Upper lobe of left lung (tissue), 6 donors: Measurements from ENCODE around the gene GUCY2F. TPM values are rescaled to one million over a fixed set of nuclear protein-coding genes. Genes with fewer than 3 reads are reported as not detected.

Source experiments
- ATAC-seq, 2 donors: fragments of 200-7000 bp; cut with Tn5 transposase; one replicate each; pipeline ENCODE4 v1.9.1; 2022; ENCODE audit warnings: mild to moderate bottlenecking in 2 of 2, moderate library complexity in 2 of 2; ENCODE audit not compliant: low FRiP score in 2 of 2
- DNase-seq, 2 donors: peaks; one replicate each; pipeline ENCODE4 v3.0.0-alpha.2; 2019 to 2020
- H3K27ac ChIP-seq, 4 donors: fragments of 200-600 bp; sonication (generic); one replicate each; pipeline ENCODE4 v1.5.1; 2016 to 2019
- H3K27me3 ChIP-seq, 4 donors: fragments of 200-600 bp; sonication (generic); one replicate each; pipeline ENCODE4 v1.5.1; 2017 to 2019
- H3K36me3 ChIP-seq, 4 donors: fragments of 200-600 bp; sonication (generic); one replicate each; pipeline ENCODE4 v1.5.1; 2016 to 2019
- H3K4me1 ChIP-seq, 4 donors: fragments of 200-600 bp; sonication (generic); one replicate each; pipeline ENCODE4 v1.5.1; 2018 to 2019
- H3K4me3 ChIP-seq, 4 donors: fragments of 200-600 bp; sonication (generic); one replicate each; pipeline ENCODE4 v1.5.1; 2017 to 2019; ENCODE audit warnings: mild to moderate bottlenecking in 2 of 4, moderate library complexity in 1 of 4
- H3K9me3 ChIP-seq, 4 donors: fragments of 200-600 bp; sonication (generic); one replicate each; pipeline ENCODE4 v1.5.1; 2018 to 2019
- EP300 ChIP-seq, 4 donors: sonication (generic); formaldehyde crosslinking; IDR thresholded peaks; one replicate each; pipeline ENCODE4 v1.5.1; 2017; ENCODE audit warnings: antibody characterized with exemption in 4 of 4, control low read depth in 2 of 4
- POLR2A ChIP-seq, 4 donors: fragments of 450-650 bp; IDR thresholded peaks; one replicate each; pipeline ENCODE4 v1.5.1; 2016 to 2017; ENCODE audit warnings: antibody characterized with exemption in 4 of 4, mild to moderate bottlenecking in 2 of 4
- POLR2AphosphoS5 ChIP-seq, 2 donors: sonication (generic); formaldehyde crosslinking; IDR thresholded peaks; one replicate each; pipeline ENCODE4 v1.5.1; 2017; ENCODE audit warnings: antibody characterized with exemption in 2 of 2
- WGBS, 2 donors: methylation state at CpG; one replicate each; pipeline ENCODE4 v1.1.5; 2017 to 2018; 5-methylcytosine and 5-hydroxymethylcytosine counted together
- total RNA-seq, 6 donors: library from RNA; depleted of rRNA in 4 of 6; stranded (reverse); fragments of >200 nt in 4 of 6; gene quantifications; one replicate each; pipeline versions ENCODE4 v1.1.0 to v1.2.1, GENCODE V29; 2016 to 2021
- TF ChIP-seq, protein P1 (sequence below), 6 experiments: fragments of 450-650 bp in 4 of 6; fragments of 200-600 bp in 2 of 6; sonication (generic) in 2 of 6; IDR thresholded peaks; one replicate each; pipeline ENCODE4 v1.5.1; 2016 to 2019; ENCODE audit warnings: antibody characterized with exemption in 6 of 6
- donor health status: DM: no; HTN: no; CAD: no; lungs with moderate emphysema.
- donor health status: DM: no; HTN: yes; CAD: no; lungs with severe emphysema.

Gene GUCY2F
- total RNA-seq, 6 donors from 2014 or later = 0.10 TPM; not detected in 5

DNA sequence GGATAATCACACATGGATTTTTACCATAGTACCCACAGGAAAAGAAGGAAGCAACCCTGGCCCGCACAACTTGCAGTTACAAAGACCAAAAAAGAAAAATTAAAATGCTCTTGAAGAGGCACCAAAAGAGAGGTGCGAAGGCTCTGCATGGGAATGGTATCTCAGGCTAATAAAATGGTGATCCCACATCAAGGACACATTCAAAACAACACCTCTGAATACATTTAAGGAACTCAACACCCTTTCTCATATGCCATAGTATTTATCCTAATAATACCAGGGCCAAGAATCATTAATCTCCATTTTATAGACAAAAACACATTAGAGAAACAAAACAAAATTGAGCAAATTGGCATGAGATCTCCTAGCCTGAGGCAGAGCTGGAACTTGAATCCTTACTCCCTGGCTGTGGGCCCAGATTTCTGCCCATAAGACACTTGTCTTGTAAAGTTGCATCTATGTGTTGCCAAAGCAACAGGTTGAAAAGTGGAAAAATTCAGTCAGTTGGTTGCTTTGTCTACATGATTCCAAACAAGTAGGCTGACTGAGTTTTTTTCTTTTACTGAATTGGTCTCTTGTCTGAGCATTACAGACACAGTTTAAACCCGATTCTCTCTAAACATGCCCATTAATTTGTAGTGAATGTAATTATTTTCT is 33.5 kb downstream of the GUCY2F start:
- ATAC-seq (no peak), DNase-seq (no peak)
- Histone ChIP-seq H3K9me3 (peaks cover 0 to 4% (median 0%) of the 10 kb centered on the region in 4 donors), H3K4me3 (no peak overlapping the region), H3K27me3 (no peaks in the 10 kb centered on the region), H3K27ac (no peak overlapping the region), H3K36me3 (no peaks in the 10 kb centered on the region), H3K4me1 (no peaks in the 10 kb centered on the region)
- TF ChIP-seq POLR2A (IDR thresholded peaks at IDR 0.05) (no peak), POLR2AphosphoS5 (IDR thresholded peaks at IDR 0.05) (no peak), EP300 (IDR thresholded peaks at IDR 0.05) (no peak)
- TF ChIP-seq, protein P1, sequence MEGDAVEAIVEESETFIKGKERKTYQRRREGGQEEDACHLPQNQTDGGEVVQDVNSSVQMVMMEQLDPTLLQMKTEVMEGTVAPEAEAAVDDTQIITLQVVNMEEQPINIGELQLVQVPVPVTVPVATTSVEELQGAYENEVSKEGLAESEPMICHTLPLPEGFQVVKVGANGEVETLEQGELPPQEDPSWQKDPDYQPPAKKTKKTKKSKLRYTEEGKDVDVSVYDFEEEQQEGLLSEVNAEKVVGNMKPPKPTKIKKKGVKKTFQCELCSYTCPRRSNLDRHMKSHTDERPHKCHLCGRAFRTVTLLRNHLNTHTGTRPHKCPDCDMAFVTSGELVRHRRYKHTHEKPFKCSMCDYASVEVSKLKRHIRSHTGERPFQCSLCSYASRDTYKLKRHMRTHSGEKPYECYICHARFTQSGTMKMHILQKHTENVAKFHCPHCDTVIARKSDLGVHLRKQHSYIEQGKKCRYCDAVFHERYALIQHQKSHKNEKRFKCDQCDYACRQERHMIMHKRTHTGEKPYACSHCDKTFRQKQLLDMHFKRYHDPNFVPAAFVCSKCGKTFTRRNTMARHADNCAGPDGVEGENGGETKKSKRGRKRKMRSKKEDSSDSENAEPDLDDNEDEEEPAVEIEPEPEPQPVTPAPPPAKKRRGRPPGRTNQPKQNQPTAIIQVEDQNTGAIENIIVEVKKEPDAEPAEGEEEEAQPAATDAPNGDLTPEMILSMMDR (IDR thresholded peaks at IDR 0.05) = no peak
- WGBS, 2 donors = 71 to 81% methylated on average over 3 of the region's 3 CpGs

DNA sequence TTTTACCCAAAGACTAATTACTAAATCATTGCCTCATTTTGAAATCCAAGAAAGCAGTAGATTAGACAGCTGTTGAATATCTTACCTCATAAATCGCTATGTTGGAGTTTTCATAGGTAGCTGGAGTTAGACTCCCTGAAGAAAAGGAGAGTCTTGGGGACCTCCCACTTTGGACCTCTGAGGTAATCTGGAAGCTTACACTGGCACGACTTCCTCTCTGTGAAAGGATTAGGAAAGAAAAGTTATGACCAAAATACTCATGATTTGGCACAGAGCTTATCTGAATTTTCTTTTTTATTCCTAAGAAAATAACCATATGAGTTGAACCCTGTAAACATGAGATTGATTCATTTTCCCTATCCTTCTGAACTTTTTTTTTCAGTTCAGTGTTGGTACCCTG is 40.6 kb downstream of the GUCY2F start:
- no peak for ATAC-seq
- H3K9me3 ChIP-seq = peaks cover 0 to 3% (median 0%) of the 10 kb centered on the region in 4 donors
- no peaks in the 10 kb centered on the region for H3K4me1 ChIP-seq
- H3K36me3 ChIP-seq = no peaks in the 10 kb centered on the region
- no peak for TF ChIP-seq POLR2A (IDR thresholded peaks at IDR 0.05)
- no peak for TF ChIP-seq EP300 (IDR thresholded peaks at IDR 0.05)
- no peak for TF ChIP-seq POLR2AphosphoS5 (IDR thresholded peaks at IDR 0.05)
- TF ChIP-seq, protein P1 (IDR thresholded peaks at IDR 0.05) = no peak
- H3K27me3 ChIP-seq = no peaks in the 10 kb centered on the region
- H3K4me3 ChIP-seq = no peak overlapping the region
- DNase-seq = no peak
- WGBS, 2 donors = 47 to 56% methylated on average over 2 of the region's 2 CpGs
- H3K27ac ChIP-seq = no peak overlapping the region

DNA sequence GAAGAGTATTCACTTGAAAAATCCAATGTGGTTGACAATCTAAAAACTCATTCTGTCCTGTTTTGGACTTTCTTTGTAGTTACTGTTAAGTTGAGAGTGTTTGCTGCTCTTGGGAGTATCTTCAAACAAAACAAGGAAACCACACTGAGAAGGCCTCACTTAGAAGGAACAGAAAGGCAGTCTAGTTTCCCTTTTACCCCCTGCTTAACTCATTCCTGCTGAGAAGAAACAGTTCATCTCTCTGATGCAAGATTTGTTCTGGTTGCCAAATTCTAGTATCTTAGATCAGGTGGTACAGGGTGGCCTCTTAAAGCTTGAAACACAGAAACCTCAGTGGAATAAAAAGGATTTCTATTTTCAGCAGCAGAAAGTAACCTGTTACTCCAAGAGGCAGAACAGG is 41.4 kb downstream of the GUCY2F start:
- Histone ChIP-seq H3K4me3 (no peak overlapping the region), H3K36me3 (no peaks in the 10 kb centered on the region), H3K9me3 (no peaks in the 10 kb centered on the region), H3K27ac (no peak overlapping the region), H3K27me3 (no peaks in the 10 kb centered on the region), H3K4me1 (no peaks in the 10 kb centered on the region)
- DNase-seq = no peak
- TF ChIP-seq POLR2A (IDR thresholded peaks at IDR 0.05) (no peak), EP300 (IDR thresholded peaks at IDR 0.05) (no peak), POLR2AphosphoS5 (IDR thresholded peaks at IDR 0.05) (no peak)
- TF ChIP-seq, protein P1 (IDR thresholded peaks at IDR 0.05) = no peak
- no peak for ATAC-seq

DNA sequence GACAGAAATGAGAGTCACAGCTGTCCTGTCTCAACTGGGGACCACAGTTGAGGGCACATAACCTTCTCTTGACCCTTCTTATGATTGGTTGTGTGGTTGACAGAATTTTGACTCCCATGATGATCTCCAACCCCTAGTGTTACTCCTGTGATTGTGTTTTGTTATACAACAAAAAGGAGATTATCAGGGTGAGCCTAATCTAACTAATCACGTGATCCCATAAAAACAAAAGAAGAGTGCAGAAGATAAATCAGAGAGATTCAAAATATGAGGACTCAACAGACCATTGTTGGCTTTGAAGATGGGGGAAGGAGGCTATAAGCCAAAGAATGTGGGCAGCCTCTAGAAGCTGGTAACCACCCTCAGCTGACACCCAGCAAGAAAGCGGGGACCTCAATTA is 72.7 kb downstream of the GUCY2F start:
- Histone ChIP-seq H3K9me3 (no peaks in the 10 kb centered on the region), H3K27ac (no peak overlapping the region), H3K36me3 (no peaks in the 10 kb centered on the region), H3K27me3 (no peaks in the 10 kb centered on the region), H3K4me1 (no peaks in the 10 kb centered on the region), H3K4me3 (no peak overlapping the region)
- WGBS, 2 donors = 81 to 85% methylated on average over 2 of the region's 2 CpGs
- TF ChIP-seq EP300 (IDR thresholded peaks at IDR 0.05) = no peak
- TF ChIP-seq POLR2A (IDR thresholded peaks at IDR 0.05) = no peak
- TF ChIP-seq, protein P1 (IDR thresholded peaks at IDR 0.05) = no peak
- no peak for TF ChIP-seq POLR2AphosphoS5 (IDR thresholded peaks at IDR 0.05)
- DNase-seq = no peak
- no peak for ATAC-seq

DNA sequence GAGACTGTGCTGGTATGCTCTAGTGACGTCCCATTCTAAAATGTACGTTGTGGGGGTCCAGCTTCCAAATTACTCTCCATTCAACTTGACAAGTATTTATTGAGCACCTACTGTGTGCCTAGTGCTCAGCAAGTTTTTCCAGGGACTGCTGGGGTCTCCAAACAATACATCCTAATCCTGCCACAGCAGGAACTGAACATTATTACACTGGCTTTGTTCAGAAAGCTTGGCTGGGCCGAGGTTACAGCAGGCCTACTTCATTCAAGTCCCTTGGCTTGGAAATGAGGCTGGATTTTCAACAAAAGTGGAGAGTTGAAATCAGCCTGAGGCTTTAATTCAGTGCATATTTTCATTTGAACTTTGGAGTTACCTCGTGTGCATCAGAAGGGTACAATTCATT is 78.0 kb downstream of the GUCY2F start:
- TF ChIP-seq EP300 (IDR thresholded peaks at IDR 0.05) (no peak), POLR2AphosphoS5 (IDR thresholded peaks at IDR 0.05) (no peak), POLR2A (IDR thresholded peaks at IDR 0.05) (no peak)
- TF ChIP-seq, protein P1 (IDR thresholded peaks at IDR 0.05) = no peak
- H3K36me3 ChIP-seq = no peaks in the 10 kb centered on the region
- DNase-seq = no peak
- H3K4me3 ChIP-seq = no peak overlapping the region
- H3K9me3 ChIP-seq = no peaks in the 10 kb centered on the region
- WGBS, 2 donors = 56 to 61% methylated on average over 2 to 4 of the region's 4 CpGs
- no peaks in the 10 kb centered on the region for H3K4me1 ChIP-seq
- ATAC-seq = no peak
- H3K27ac ChIP-seq = no peak overlapping the region
- no peaks in the 10 kb centered on the region for H3K27me3 ChIP-seq
